GM18508 (cell line): Measurements from ENCODE around the gene CALML6.

Experiments
- ATAC-seq: cut with Tn5 transposase; IDR thresholded peaks from one replicate; pipeline ENCODE4 v1.9.1; 2021; ENCODE audit warnings: moderate number of reproducible peaks; ENCODE audit not compliant: insufficient read depth, unreplicated experiment

Gene CALML6

GRCh38 chr1:1941211-1941841 lies 26.3 kb downstream of the CALML6 start:
- no peak for ATAC-seq

DNA sequence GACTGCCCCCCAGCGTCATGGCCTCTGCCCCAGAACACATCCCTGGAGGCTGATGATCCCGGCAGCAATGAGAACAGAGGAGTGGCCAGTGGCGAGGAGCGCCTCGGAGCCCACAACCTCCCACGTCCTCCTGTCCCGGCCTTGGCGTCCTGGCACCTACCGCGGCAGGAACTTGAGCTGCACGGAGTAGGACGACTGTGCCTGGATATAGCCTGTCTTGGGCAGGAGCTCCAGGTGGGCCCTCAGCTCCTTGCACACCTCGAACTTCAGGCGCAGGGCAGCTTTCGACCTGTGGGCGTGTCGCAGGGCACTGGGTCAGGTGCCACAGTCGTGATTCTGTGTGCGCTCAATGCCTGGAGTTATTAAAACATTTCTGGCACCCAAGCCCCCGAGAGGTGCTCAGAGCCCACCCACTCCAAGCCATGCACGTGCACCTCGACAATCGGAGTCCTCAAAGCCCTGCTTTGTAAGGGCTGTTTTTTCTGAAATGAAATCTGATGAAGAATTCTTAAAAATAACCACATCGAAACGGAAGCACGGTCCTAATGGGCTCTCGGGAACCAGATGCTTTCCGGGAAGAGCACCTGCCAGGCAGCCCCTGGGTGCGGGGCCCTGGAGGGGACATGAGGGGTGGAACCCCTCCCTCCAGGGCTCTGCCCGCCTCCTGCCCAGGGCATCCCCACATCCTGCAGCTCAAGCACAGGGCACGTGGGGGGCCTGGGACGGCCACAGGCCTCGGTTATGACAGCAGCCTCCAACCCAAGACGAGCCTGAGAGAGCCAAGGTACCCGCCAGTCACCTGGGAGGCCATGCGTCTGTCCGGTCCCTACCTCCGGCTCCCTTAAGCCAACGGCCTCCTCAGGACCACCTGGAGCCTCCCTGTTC lies 27.1 kb downstream of the CALML6 start:
- ATAC-seq: no peak

GRCh38 chr1:1942753-1943656 lies 27.9 kb downstream of the CALML6 start:
- ATAC-seq: no peak

GRCh38 chr1:1943834-1944570 lies 28.9 kb downstream of the CALML6 start:
- no peak for ATAC-seq

DNA sequence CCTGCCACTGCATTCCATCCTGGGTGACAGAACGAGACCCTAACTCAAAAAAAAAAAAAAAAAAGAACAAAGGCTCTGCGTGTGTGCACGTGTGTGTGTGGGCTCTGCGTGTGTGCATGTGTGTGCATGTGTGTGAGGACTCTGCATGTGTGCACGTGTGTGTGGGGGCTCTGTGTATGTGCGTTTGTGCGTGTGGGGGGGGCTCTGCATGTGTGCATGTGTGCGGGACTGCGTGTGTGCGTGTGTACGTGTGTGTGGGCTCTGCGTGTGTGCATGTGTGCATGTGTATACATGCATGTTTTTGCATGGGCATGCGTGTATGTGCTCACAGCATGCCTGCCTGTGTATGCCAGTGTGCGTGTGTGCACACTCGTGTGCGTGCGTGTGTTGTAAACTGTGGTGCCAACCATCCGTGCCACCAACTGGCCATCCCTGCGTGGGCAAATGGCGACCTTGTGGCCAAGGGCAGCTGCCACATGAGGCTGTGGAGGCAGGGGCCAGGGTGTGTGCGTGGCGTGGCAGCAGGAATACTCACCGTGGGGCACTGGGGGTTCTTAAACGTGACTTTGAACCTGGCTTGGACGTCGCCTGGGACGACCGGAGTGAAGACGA lies 30.8 kb downstream of the CALML6 start:
- ATAC-seq: no peak

DNA sequence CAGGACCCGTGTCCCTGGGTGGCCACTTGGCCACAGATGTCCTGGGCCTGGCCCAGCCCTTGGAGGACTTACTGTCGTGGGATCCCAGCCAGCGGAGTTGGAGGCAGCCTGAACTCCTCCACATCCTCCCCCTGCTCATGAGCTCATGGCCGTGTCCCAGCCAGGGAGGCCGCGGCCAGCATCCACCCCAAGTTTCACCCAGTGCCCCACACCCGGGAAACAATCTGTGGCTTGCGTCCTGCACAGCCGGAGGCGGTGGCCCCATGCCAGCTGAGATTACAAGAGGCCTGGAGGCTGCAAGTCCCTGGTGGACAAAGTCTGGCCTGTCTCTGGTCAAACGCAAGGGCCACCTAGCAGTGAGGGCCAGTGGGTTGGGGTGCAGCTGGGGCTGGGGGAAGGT lies 31.5 kb downstream of the CALML6 start:
- ATAC-seq: no peak

GRCh38 chr1:1947493-1947892 lies 32.4 kb downstream of the CALML6 start:
- no peak for ATAC-seq

GRCh38 chr1:1948783-1949182 lies 33.7 kb downstream of the CALML6 start:
- no peak for ATAC-seq

DNA sequence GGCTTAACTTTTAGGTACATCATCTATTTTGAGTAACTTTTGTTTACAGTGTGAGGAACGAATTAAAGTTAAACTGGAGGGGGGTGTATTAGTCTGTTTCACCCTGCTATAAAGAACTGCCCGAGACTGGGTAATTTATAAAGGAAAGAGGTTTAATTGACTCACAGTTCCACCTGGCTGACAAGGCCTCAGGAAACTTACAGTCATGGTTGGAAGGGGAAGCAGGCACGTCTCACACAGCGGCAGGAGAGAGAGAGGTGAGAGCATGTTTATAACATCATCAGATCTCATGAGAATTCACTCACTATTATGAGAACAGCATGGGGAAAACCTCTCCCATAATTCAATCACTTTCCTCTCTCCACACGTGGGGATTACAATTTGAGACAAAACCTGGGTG lies 35.9 kb downstream of the CALML6 start:
- ATAC-seq: no peak

DNA sequence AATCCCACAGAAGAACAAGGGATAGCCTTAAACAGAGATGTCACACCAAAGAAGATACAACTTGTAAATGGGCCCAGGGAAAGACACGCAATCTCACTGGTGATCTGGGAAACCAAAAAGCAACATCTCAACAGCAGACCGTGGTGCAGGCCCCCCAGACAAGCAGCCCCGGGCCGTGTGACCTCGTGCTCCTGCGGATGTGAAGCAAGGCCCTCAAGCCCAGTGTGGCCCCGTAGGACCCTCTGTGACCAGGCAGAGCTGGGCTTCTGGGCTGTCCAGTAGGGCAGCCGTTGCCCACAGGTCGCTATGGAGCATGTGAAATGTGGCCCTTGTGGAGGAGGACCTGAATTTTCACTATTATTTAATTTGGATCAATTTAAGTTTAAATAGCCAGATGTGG lies 39.0 kb downstream of the CALML6 start:
- no peak for ATAC-seq

GRCh38 chr1:1954831-1955441 lies 39.9 kb downstream of the CALML6 start:
- no peak for ATAC-seq

- ATAC-seq: no peak
These were observed 40.6 kb downstream of the CALML6 start for GRCh38 chr1:1955621-1956094.

DNA sequence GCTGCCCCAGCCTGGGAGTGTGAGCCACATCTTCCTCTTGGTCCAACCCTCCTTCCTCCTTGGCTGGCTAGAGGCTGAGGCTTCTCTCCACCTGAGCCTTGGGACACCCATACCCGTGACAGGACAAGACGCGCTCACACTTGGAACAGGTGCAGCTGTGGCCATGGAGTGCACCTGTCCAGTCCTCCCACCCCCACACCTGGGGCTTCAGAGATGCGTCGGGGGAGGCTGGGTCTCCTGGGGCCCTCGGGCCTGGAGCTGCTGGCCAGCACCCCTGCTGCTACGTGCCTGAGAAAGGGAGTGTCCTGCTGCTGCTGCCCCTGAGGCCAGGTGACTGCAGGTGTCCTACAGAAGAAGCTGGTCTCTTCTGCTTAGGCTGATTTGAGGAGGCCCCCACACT lies 41.0 kb downstream of the CALML6 start:
- no peak for ATAC-seq

DNA sequence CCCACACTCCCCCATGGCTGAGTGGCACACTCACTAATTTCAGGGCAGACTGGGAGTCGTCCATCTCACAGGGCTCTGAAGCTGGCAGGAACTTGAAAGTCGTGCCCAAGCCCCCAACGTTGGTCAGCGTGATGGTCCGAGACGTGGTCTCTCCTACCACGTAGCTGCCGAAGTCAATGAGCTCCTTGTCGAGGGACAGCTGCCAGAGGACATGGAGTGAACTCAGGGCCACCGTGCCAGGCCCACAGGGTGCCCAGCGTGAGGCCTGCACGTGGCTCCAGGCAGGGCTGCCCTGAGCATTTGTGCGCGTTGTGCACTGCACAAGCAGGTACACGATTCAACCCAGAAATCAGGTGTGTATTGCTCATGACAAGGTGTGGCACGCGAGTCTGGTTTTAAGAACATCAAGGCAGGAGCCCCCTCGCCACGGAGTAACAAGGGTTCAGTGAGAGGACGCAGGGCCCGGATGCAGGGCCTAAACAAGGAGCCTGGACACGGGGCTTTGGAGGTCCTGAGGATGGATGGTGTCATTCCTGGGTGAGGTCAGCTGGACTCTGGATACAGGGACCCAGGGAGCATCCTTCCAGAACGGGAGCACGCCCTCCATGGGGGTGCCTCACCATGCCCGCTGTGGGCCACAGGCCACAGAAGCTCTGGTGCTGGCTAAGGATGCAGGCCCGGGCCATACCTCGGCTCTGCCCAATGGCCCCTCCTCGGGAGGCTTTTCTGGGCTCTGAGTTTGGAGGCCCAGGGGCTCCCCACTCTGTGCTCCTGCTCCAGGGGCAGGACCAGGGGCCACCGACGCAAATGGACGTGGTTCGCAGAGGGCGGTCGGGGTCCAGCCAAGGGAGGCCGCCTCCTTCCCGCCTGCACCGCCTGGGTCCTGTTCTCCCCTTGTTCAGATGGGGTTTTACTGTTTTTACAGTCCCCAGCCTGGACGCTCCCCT lies 41.8 kb downstream of the CALML6 start:
- ATAC-seq: no peak

GRCh38 chr1:1957533-1957961 lies 42.5 kb downstream of the CALML6 start:
- no peak for ATAC-seq

DNA sequence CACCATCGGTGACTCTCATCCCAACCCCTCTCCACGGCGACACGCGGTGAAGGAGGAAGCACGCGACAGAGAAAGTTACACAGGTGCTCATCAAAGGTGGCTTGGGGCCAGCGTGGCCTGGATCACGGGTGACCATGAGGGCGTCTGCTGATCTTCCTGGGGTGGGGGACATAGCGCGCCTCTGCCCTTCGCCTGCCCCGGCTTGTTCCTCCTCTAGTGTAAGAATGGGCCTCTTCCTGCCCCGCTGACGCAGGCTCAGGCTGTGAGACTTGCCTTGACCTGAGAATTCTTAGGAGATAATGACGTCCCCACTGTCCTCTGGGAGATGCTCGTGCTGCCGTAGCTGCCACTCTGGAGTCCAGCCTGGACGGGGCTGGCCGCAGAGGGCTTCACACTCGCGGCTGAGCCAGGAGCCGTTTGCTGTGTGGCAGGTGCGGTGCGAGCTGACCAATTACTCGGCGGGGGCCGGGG lies 43.0 kb downstream of the CALML6 start:
- no peak for ATAC-seq

DNA sequence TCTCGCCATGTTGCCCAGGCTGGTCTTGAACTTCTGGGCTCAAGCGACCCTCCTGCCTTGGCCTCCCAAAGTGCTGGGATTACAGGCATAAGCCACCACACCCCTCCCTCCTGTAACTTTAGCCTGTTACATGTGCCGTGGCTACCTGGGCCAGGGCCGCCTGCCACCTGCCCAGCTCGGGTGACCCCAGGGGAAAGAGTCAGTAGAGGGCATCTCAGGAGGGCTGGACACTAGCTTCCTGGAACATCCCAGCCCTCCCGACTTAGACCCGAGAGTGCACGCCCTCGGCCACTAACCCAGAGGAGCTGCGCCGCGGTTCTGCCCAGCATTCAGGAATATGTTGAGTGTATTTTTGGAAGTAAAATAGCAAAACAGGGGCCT lies 44.4 kb downstream of the CALML6 start:
- ATAC-seq: no peak
